Measurements from ENCODE around the gene KIF18A.

GRCh38 chr11:28123151-28123581, 15.2 kb upstream of the KIF18A start:
- TF ChIP-seq POLR2AphosphoS5 (IDR thresholded peaks at IDR 0.05; ENCODE audit: low read depth, low read length) (no peak), POLR2A (IDR thresholded peaks at IDR 0.05; ENCODE audit: low read depth, low read length) (no peak), TAF1 (IDR thresholded peaks at IDR 0.05; ENCODE audit: borderline replicate concordance, low read depth, low read length) (no peak)
